ENCODE measurements around the gene CDK19.

CDK19 gene

GRCh38 chr6:110613356-110613755 lies 201.9 kb downstream of the CDK19 start:
- no peak for TF ChIP-seq CTCF (IDR thresholded peaks at IDR 0.05)

- TF ChIP-seq CTCF (IDR thresholded peaks at IDR 0.05), result no peak
These were observed 203.0 kb downstream of the CDK19 start for GRCh38 chr6:110612298-110612697.

- TF ChIP-seq CTCF (IDR thresholded peaks at IDR 0.05), result no peak
These were observed 206.2 kb downstream of the CDK19 start for GRCh38 chr6:110609101-110609500.

GRCh38 chr6:110608151-110608550 lies 207.1 kb downstream of the CDK19 start:
- no peak for TF ChIP-seq CTCF (IDR thresholded peaks at IDR 0.05)

- TF ChIP-seq CTCF (IDR thresholded peaks at IDR 0.05), result no peak
These were observed 209.1 kb downstream of the CDK19 start for GRCh38 chr6:110606151-110606550.

GRCh38 chr6:110597761-110598160 lies 217.5 kb downstream of the CDK19 start:
- no peak for TF ChIP-seq CTCF (IDR thresholded peaks at IDR 0.05)

- no peak for TF ChIP-seq CTCF (IDR thresholded peaks at IDR 0.05)
These were observed 218.9 kb downstream of the CDK19 start for GRCh38 chr6:110596354-110596753.

- no peak for TF ChIP-seq CTCF (IDR thresholded peaks at IDR 0.05)
These were observed 220.2 kb downstream of the CDK19 start for GRCh38 chr6:110595112-110595511.
